GM18507 (cell line): ENCODE measurements around the gene FAAP20.
"Not testable (repeated sequence)": the region's sequence is repeated elsewhere in the genome, so short reads cannot be mapped to it uniquely, and the experiment has no call there.

Experiments used
- DNase-seq: peaks from one replicate; pipeline ENCODE4 v3.0.0; 2011; ENCODE audit warnings: low read depth; ENCODE audit not compliant: insufficient read length; ENCODE audit errors: extremely low spot score
- FAIRE-seq: peaks from 2 replicates; lab custom pipeline; 2011; peaks lifted over from hg19 to GRCh38; lab: Jason Lieb, UNC

The FAAP20 gene

DNA sequence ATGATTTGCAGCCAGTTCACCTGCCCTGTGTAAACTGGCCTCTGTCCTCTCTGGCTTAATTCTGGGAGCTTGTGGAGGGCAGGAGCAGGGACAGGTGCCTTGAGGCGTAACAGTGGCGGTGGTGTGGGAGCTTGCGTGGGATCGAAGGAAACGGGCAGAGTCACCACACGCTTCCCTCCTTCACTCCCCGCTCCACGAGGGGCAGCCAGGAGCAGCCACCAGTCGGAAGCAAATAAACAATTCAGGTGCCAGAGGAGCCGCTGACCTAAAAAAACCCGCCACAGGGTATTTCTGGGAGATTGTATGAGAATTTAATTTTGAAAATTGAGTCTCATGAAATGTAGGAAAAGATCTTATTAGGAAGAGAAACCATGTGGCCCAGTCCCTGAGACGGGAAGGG is 26.0 kb downstream of the FAAP20 start:
- no peak for FAIRE-seq
- DNase-seq, result no peak

- no peak for FAIRE-seq
These were observed 26.5 kb downstream of the FAAP20 start for GRCh38 chr1:2168090-2168489.

DNA sequence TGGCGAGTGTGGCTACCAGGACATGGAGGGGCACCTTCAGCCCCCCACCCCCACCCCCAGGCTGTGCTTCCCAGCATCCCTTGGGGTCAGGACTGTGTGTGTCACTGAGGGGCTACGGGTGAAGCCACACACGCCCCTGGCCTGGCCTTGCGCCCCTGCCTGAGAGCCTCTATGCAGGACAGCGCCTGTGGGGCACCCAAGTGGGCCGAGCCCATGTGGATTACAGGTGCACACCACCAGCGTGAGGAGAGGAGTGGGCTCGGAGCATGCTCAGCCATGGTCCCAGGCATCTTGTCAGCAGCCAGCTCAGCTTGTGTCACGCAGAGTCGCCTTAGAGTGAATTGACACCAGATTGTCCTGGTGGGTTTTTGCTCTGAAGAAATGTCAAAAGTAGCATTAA is 27.9 kb downstream of the FAAP20 start:
- no peak for DNase-seq
- FAIRE-seq, result no peak

More at GRCh38 chr1:2168090-2168489, 26.5 kb downstream of the FAAP20 start:
- no peak for DNase-seq

DNA sequence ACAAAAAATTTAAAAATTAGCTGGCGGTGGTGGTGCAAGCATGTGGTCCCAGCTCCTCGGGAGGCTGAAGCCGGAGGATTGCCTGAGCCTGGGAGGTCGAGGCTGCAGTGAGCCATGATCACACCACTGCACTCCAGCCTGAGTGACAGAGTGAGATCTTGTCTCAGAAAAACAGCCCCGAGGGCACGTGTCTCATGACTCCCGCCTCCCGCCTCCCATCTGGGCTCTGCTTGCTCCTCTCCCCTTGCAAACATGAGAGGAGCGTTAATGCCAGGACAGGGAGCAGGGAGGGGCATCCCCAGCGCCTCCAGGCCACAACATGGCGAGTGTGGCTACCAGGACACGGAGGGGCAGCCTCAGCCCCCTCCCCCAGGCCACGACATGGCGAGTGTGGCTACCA is 28.3 kb downstream of the FAAP20 start:
- FAIRE-seq (no peak), DNase-seq (no peak)

GRCh38 chr1:2165646-2166045 is 28.9 kb downstream of the FAAP20 start:
- FAIRE-seq (no peak), DNase-seq (no peak)

GRCh38 chr1:2163205-2163604 is 31.4 kb downstream of the FAAP20 start:
- FAIRE-seq (no peak), DNase-seq (no peak)

- FAIRE-seq (no peak), DNase-seq (no peak)
These were observed 33.9 kb downstream of the FAAP20 start for GRCh38 chr1:2160451-2161300.

DNA sequence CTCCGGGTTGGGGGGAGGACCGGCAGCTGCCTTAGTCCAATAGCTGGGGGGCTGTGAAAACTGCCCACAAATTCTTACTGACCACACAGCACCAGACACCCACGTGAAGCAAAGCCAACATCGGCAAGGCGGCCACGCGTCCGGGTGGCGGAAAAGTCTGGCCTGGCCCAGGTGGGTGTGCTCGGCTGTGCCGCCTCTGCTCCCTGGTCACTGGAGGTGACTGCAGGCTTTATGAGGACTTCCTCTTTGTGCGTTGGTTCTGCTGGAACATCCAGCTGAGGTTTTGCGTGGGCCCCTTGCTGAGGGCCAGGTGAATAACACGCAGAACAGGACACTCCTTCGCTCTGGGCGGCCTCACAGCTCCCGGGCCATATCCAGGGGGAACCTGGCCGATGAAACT is 35.4 kb downstream of the FAAP20 start:
- DNase-seq (no peak), FAIRE-seq (no peak)

DNA sequence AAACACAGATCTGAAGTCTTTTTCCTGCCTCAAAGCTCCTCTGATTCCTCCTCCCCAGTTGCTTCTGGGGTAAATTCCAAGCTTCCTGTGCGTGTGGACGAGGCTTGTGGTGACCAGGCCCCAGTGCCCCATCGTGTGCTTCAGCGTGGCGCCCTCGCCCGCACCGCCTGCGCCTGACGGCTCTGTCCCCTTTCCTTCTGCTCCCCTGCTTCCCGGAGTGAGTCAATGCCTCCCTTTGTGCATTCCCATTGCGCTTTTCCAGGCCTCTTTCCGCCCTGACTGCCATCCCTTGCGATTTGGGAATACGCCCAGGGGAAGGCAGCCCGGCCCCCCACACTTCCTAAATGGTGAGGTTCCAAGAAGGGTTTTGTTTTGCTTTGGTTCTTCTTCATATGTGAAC is 36.3 kb downstream of the FAAP20 start:
- DNase-seq (no peak), FAIRE-seq (no peak)

- FAIRE-seq, result no peak
- DNase-seq, result no peak
These were observed 36.7 kb downstream of the FAAP20 start for GRCh38 chr1:2157856-2158255.

DNA sequence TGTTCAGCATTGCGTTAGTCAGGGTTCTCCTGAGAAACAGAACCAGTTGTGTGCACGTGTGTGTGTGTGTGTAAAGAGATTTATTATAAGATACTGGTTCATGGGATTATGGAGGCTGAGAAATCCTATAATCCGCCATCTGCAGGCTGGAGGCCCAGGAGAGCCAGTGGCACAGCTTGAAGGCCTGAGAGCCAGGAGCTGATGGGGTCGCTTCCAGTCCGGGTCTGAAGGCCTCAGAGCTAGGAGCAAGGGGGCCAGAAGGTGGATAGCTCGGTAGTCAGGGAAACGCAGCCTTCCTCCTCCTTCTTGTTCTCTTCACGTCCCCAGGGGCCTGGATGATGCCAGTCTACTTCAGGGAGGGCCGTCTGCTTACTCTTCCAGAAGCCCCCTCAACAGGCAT is 37.7 kb downstream of the FAAP20 start:
- FAIRE-seq, result no peak
- DNase-seq, result no peak

DNA sequence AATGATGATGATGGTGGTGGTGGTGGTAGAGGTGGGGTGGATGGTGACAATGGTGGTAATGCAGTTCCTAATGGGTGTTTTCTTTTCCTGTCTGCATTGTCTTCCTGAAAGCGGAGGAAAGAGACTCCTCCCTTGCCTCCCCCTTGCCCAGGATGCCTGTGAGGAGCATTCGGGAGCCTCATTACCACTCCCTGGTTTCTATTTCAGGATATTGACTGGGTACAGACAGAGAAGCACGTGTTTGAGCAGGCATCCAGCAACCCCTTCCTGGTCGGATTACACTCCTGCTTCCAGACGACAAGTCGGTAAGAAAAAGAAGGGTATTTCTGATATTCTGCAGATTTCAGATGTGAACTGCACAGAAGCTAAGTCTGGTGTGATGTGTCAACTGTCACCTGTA is 38.8 kb downstream of the FAAP20 start:
- DNase-seq (no peak), FAIRE-seq (no peak)

- no peak for FAIRE-seq
- no peak for DNase-seq
These were observed 39.4 kb downstream of the FAAP20 start for GRCh38 chr1:2155147-2155598.

DNA sequence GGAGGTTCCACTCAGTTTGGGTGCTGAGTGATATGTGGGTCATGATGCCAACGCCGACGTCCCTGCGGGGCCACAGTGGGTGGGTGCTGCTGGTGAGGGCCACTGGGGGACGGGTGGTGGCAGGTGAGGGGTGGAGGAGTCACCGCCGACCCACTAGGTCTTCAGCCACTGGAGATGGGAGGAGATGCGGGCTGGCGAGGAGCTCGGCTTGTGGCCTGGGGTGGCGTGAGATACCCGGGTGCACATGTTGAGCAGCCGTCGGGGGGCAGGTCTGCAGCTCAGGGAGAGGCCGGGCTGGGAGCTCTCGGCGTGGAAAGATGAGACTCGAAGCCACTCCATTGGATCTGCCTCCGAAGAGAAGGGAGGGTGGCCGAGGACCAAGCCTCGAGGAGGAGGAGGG is 40.5 kb downstream of the FAAP20 start:
- DNase-seq, result no peak

DNA sequence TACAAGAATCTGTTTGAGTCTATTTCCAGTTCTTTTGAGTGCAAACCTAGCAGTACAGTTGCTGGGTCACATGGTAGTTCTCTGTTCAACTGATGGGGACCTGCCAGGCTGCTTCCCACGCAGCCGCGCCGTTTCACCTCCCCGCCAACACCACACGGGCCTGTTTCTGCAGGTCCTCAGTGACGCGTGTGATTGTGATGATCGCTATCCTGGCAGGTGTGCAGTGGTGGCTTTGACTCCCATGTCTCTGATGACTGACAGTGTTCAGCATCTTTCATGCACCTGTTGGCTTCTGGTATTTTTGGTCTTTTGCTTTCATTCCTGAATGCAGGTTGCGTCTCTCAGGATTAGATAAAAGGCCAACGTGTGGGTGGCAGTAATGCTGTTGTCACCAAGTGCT is 41.6 kb downstream of the FAAP20 start:
- DNase-seq, result no peak
- no peak for FAIRE-seq

More for the DNA sequence above, 40.5 kb downstream of the FAAP20 start:
- no peak for FAIRE-seq

- no peak for FAIRE-seq
- no peak for DNase-seq
These were observed 42.7 kb downstream of the FAAP20 start for GRCh38 chr1:2151911-2152310.

GRCh38 chr1:2151252-2151651 is 43.3 kb downstream of the FAAP20 start:
- FAIRE-seq (no peak), DNase-seq (no peak)

GRCh38 chr1:2150801-2151200 is 43.8 kb downstream of the FAAP20 start:
- DNase-seq, result no peak

DNA sequence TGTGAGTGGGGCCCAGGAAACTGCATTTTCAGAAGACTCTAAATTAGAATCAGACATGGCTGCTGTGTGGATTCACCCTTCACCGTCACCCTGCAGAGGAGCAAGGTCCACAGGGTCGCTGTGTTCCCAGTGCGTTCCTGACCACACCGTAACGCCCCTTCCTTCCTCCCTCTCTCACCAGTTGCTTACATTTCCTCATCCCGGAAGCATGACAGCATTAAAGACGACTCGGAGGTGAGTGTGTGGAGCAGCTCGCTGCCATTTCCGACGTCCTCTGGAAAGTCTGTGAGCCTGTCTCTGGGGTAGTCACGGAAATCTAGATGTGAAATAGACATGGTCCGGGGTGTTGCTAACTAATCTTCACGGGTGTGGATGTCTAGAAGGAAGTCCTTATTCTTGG is 45.9 kb downstream of the FAAP20 start:
- FAIRE-seq (no peak), DNase-seq (no peak)

More at GRCh38 chr1:2150801-2151200, 43.8 kb downstream of the FAAP20 start:
- FAIRE-seq, result no peak

DNA sequence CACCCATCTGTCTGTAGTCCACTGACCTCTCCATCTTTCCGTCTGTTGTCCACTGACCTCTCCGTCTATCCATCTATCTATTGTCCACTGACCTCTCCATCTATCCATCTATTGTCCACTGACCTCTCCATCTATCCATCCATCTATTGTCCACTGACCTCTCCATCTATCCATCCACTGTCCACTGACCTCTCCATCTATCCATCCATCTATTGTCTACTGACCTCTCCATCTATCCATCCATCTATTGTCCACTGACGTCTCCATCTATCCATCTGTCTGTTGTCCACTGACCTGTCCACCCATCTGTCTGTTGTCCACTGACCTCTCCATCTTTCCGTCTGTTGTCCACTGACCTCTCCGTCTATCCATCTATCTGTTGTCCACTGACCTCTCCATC is 46.7 kb downstream of the FAAP20 start:
- DNase-seq, FAIRE-seq: not testable (repeated sequence)

GRCh38 chr1:2146836-2147517 is 47.6 kb downstream of the FAAP20 start:
- no peak for FAIRE-seq
- DNase-seq, result no peak
